Measurements from ENCODE around the gene C5orf15.

DNA sequence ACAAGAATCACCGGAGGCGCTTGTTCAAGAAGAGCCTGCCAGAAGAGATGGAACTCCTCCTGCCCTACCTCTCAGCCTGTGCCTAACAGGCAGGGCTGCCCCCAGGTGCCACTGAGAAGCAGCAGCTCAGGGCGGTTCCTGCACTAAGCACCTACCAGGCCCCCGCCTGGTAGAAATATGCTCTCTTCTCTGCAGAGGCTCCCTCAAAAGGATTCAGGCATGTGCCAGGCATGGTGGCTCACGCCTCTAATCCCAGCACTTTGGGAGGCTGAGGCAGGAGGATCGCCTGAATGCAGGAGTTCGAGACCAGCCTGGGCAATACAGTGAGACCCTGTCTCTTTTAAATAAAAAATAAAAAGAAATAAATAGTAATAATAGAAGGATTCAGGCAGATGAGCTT is 30.4 kb upstream of the C5orf15 start:
- TF ChIP-seq, protein P1, sequence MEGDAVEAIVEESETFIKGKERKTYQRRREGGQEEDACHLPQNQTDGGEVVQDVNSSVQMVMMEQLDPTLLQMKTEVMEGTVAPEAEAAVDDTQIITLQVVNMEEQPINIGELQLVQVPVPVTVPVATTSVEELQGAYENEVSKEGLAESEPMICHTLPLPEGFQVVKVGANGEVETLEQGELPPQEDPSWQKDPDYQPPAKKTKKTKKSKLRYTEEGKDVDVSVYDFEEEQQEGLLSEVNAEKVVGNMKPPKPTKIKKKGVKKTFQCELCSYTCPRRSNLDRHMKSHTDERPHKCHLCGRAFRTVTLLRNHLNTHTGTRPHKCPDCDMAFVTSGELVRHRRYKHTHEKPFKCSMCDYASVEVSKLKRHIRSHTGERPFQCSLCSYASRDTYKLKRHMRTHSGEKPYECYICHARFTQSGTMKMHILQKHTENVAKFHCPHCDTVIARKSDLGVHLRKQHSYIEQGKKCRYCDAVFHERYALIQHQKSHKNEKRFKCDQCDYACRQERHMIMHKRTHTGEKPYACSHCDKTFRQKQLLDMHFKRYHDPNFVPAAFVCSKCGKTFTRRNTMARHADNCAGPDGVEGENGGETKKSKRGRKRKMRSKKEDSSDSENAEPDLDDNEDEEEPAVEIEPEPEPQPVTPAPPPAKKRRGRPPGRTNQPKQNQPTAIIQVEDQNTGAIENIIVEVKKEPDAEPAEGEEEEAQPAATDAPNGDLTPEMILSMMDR (IDR thresholded peaks at IDR 0.05; ENCODE audit: borderline replicate concordance, extremely low read depth, low read length, poor library complexity, severe bottlenecking), result no peak
- TF ChIP-seq EZH2 (IDR thresholded peaks at IDR 0.05; ENCODE audit: borderline replicate concordance, low read depth, low read length, severe bottlenecking), result no peak
